Left lung (tissue), 10 donors: ENCODE data around the gene THOC1. TPM values are rescaled to one million over a fixed set of nuclear protein-coding genes. Genes with fewer than 3 reads are reported as not detected.

Source experiments
- ATAC-seq: fragments of 200-7000 bp; cut with Tn5 transposase; one replicate; pipeline ENCODE4 v1.9.1; 2020; ENCODE audit warnings: moderate library complexity
- DNase-seq, 4 donors: peaks; one replicate each; pipeline ENCODE4 v3.0.0-alpha.2; 2013 to 2020
- H3K27ac ChIP-seq, 2 donors: fragments of 200-600 bp; sonication (generic) in 1 of 2; one replicate each; pipeline versions ENCODE4 v1.5.0 to v1.8.0; 2020 to 2021
- H3K27me3 ChIP-seq, 2 donors: fragments of 200-600 bp; sonication (generic) in 1 of 2; one replicate each; pipeline versions ENCODE4 v1.5.0 to v1.8.0; 2020 to 2021
- H3K36me3 ChIP-seq, 2 donors: fragments of 200-600 bp; sonication (generic) in 1 of 2; one replicate each; pipeline versions ENCODE4 v1.5.0 to v1.8.0; 2020 to 2021
- H3K4me1 ChIP-seq, 2 donors: fragments of 200-600 bp; one replicate each; pipeline ENCODE4 v1.8.0; 2021
- H3K4me3 ChIP-seq, 2 donors: fragments of 200-600 bp; sonication (generic) in 1 of 2; one replicate each; pipeline versions ENCODE4 v1.5.0 to v1.8.0; 2020 to 2021; ENCODE audit warnings: mild to moderate bottlenecking in 1 of 2
- H3K9me3 ChIP-seq, 2 donors: fragments of 200-600 bp; sonication (generic) in 1 of 2; one replicate each; pipeline versions ENCODE4 v1.5.0 to v1.8.0; 2020 to 2021
- CTCF ChIP-seq, 2 donors: fragments of 200-600 bp; sonication (generic) in 1 of 2; IDR thresholded peaks; one replicate each; pipeline versions ENCODE4 v1.5.0 to v1.8.0; 2021; ENCODE audit warnings: antibody characterized with exemption in 2 of 2
- intact Hi-C, 2 donors: fragments of 100-400 bp; cut with DNase I; formaldehyde crosslinking; loops; one replicate each; pipeline versions ENCODE4 v1.11.2 to v1.14.2; 2022
- polyA plus RNA-seq, 6 donors: library from polyadenylated mRNA; unstranded; fragments of 120-200 nt; gene quantifications; one replicate each; pipeline ENCODE4 v1.2.1, GENCODE V29; 2013; ENCODE audit not compliant: insufficient read length in 6 of 6
- total RNA-seq, 2 donors: library from RNA; stranded (reverse); fragmentation: NEBNext Ultra II Directional; extraction: Animal tissue kit (Norgen Biotek cat#: 25700); gene quantifications; one replicate each; pipeline ENCODE4 v1.2.1, GENCODE V29; 2021
- donor health status: DM: no; HTN: yes; CAD: no.
- donor health status: DM: no; HTN: no; CAD: no.

THOC1 gene
- total and polyA plus RNA-seq, 8 donors, result 23.7 to 165 (median 118) TPM

GRCh38 chr18:179499-179898, 88.3 kb downstream of the THOC1 start:
- intact Hi-C loops, result no loop called here
- H3K4me3 ChIP-seq, result no peak overlapping the region
- no peak for TF ChIP-seq CTCF (IDR thresholded peaks at IDR 0.05)
- H3K27ac ChIP-seq, result no peak overlapping the region
- ATAC-seq (no peak), DNase-seq (no peak)
- H3K36me3 ChIP-seq, result peaks cover 0 to 32% of the 10 kb centered on the region in 2 donors
- no peaks in the 10 kb centered on the region for H3K27me3 ChIP-seq
- peaks cover 0 to 9% of the 10 kb centered on the region in 2 donors for H3K4me1 ChIP-seq
- no peaks in the 10 kb centered on the region for H3K9me3 ChIP-seq

GRCh38 chr18:172361-172760, 95.5 kb downstream of the THOC1 start:
- H3K27ac ChIP-seq, result no peak overlapping the region
- no peak for ATAC-seq

More at GRCh38 chr18:172361-172760, 95.5 kb downstream of the THOC1 start:
- no peak for TF ChIP-seq CTCF (IDR thresholded peaks at IDR 0.05)
- Histone ChIP-seq H3K9me3 (no peaks in the 10 kb centered on the region), H3K4me3 (no peak overlapping the region), H3K27me3 (no peaks in the 10 kb centered on the region), H3K36me3 (peaks cover 3 to 57% of the 10 kb centered on the region in 2 donors), H3K4me1 (no peaks in the 10 kb centered on the region)
- intact Hi-C loops, result no loop called here
- no peak for DNase-seq

Other genes with a start within 250 kb of the THOC1 start
- not detected for gene TUBB8B, start 218.4 kb downstream of the THOC1 start, total RNA-seq
- 1 to 10 TPM in 2 of 6 donors, under 1 TPM in 4; 0.36 to 1.2 (median 0.70) TPM for gene TUBB8B, start 218.4 kb downstream of the THOC1 start, polyA plus RNA-seq
- 10 to 100 TPM; 48.2 to 59.7 TPM for gene USP14, start 109.5 kb downstream of the THOC1 start, total RNA-seq
- 10 to 100 TPM; 45.5 to 51.1 (median 48.8) TPM for gene USP14, start 109.5 kb downstream of the THOC1 start, polyA plus RNA-seq
- 10 to 100 TPM; 32.9 to 45.2 TPM for gene COLEC12, start 232.7 kb upstream of the THOC1 start, total RNA-seq
- gene COLEC12, start 232.7 kb upstream of the THOC1 start, polyA plus RNA-seq, result 100 to 1,000 TPM in 4 of 6 donors, 10 to 100 TPM in 2; 95.7 to 124 (median 109) TPM